Cardiac fibroblast (primary cell): Measurements from ENCODE around the gene SLC39A10.

ENCODE experiments used
- DNase-seq, 2 donors: peaks; one replicate each; pipeline versions ENCODE4 v3.0.0 to v3.0.0-alpha.2; 2010; ENCODE audit warnings: low read depth in 2 of 2
- H3K4me3 ChIP-seq, 2 donors: replicated peaks in 1 of 2; 1 replicate in 1 of 2; 2 replicates in 1 of 2; pipeline ENCODE4 v1.5.1; 2011; ENCODE audit warnings: low read depth in 2 of 2, low read length in 2 of 2, mild to moderate bottlenecking in 2 of 2, moderate library complexity in 1 of 2
- TF ChIP-seq, protein P1 (sequence below): IDR thresholded peaks from one replicate; pipeline ENCODE4 v1.5.1; 2011; ENCODE audit warnings: low read depth, mild to moderate bottlenecking, low read length, inconsistent platforms

Gene SLC39A10

DNA sequence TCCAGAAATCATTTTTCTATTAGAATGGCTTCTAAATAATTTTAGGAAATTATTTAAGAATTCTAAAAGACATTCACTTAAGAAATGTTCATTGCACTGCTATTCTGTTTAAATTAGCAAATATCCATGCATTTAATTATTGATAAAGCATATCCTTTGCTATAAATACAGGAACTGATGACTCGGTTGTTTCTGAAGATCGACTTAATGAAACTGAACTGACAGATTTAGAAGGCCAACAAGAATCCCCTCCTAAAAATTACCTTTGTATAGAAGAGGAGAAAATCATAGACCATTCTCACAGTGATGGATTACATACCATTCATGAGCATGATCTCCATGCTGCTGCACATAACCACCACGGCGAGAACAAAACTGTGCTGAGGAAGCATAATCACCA lies 59.4 kb downstream of the SLC39A10 start:
- TF ChIP-seq, protein P1, sequence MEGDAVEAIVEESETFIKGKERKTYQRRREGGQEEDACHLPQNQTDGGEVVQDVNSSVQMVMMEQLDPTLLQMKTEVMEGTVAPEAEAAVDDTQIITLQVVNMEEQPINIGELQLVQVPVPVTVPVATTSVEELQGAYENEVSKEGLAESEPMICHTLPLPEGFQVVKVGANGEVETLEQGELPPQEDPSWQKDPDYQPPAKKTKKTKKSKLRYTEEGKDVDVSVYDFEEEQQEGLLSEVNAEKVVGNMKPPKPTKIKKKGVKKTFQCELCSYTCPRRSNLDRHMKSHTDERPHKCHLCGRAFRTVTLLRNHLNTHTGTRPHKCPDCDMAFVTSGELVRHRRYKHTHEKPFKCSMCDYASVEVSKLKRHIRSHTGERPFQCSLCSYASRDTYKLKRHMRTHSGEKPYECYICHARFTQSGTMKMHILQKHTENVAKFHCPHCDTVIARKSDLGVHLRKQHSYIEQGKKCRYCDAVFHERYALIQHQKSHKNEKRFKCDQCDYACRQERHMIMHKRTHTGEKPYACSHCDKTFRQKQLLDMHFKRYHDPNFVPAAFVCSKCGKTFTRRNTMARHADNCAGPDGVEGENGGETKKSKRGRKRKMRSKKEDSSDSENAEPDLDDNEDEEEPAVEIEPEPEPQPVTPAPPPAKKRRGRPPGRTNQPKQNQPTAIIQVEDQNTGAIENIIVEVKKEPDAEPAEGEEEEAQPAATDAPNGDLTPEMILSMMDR, result no peak
- DNase-seq, result no peak
- H3K4me3 ChIP-seq, result no peak overlapping the region

DNA sequence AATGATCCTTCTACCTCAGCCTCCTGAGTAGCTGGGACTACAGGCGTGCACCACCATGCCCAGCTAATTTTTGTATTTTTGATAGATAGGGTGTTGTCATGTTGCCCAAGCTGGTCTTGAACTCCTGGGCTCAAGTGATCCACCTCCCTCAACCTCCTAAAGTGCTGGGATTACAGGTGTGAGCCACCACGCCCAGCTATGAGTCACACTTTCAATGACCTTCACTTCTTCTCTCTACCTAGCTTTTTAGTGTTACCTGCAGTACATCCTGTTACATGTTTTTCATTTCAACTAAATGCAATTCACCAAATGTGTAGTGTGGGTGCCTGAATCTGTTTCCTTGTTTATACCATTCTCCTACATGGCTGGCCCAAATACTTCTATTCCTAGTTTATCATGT lies 64.0 kb downstream of the SLC39A10 start:
- TF ChIP-seq, protein P1, result no peak
- no peak overlapping the region for H3K4me3 ChIP-seq
- DNase-seq, result no peak

DNA sequence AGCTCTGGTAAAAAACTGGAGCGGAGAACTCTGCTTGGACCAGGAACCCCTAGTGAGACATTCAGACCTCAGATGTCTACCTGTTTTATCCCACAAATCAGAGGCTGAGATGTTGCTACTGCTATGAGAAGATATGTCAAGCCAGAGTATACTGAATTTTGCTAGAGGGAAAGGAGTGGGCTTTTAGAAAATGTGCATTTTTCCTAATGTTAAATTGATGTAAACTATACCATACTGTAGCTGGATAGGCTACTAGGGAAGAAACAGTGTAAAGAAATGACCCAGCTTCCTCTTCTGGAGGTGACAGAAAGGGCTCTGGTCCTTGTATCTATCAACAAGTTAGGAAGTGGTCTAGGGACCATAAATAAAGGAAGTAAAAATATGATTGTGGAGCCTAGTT lies 65.0 kb downstream of the SLC39A10 start:
- DNase-seq, result no peak
- TF ChIP-seq, protein P1, result no peak

DNA sequence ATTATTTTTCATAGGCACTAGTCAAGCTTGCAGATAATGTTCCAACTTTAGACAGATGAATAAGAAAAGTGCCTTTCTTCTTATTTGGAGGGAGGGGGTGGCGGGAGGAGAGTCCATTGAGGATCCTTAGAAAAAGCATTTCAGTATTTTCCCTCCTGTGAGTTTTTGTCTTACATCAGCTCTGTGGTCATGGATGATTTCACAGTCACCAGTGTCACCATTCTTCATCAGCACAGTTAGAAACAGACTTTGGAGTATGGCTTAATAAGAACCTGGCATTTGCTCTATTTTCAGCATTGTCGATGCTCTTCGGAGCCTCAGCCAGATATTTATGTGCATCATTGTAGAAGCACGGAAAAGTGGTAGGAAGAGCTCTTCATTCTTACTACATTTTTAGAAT lies 70.1 kb downstream of the SLC39A10 start:
- TF ChIP-seq, protein P1, result no peak
- no peak for DNase-seq

More for the DNA sequence above, 65.0 kb downstream of the SLC39A10 start:
- H3K4me3 ChIP-seq, result no peak overlapping the region

DNA sequence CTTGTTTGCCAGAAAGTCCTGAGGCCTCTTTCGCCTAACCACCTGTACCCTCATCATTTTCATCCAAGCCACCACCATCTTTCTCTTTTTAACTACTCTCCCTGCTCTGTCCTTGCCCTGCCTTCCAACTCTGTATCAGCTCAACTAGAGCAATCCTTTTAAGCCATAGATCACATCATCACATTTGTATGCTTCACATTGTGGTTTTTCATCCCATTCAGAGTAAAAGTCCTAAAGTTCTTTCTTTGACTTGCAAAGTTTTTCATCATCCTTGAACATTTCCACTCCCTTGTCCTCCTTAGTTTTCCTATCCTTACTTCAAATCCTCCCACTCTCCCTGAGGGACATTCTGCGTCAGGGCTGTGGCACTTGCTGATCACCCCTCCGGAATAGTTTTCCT lies 73.9 kb downstream of the SLC39A10 start:
- TF ChIP-seq, protein P1, result no peak
- H3K4me3 ChIP-seq, result no peak overlapping the region
- DNase-seq, result no peak

More for the DNA sequence above, 70.1 kb downstream of the SLC39A10 start:
- no peak overlapping the region for H3K4me3 ChIP-seq

DNA sequence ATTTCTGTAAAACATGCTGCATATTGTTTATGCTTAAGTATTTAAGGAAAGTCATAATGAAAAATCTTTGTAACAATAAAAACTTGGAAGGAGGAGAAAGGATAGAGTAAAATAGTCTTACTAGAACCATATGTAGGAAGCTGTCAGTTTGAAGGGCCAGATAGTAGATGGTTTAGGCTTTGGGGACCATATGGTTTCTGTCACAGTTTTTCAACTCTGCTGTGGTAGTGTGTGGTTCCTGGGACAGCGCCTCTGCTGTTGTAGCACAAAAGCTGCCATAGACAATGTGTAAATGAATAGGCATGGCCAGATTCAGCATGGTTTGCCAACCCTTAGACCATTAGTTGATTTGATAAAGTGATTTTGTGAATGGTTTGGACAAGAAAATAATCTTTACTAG lies 75.5 kb downstream of the SLC39A10 start:
- H3K4me3 ChIP-seq, result no peak overlapping the region
- TF ChIP-seq, protein P1, result peak; percentile 1
- peak in 1 of 2 donors; percentile 22 for DNase-seq

DNA sequence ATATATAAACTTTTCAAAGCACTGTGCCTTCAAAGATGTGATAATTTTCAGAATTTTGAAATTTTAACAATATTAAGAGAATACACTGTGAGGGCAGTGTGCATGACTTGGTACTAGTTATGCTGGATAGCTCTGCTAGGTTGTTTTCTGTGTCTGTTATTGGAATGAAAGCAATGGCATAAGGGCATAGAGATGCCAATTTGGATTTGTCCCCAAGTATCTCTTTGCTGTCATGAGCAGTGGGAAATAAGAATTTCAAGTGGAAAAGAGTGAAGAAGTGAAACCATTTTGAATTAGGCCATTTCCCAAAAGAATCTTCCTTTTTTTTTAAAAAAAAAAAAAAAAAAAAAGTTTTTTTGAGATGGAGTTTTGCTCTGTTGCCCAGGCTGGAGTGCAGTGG lies 76.8 kb downstream of the SLC39A10 start:
- DNase-seq, result no peak
- no peak overlapping the region for H3K4me3 ChIP-seq

More for the DNA sequence above, 76.8 kb downstream of the SLC39A10 start:
- TF ChIP-seq, protein P1, result no peak
